HepG2 (cell line): ENCODE data around the gene PANK4. TPM values are rescaled to one million over a fixed set of nuclear protein-coding genes. Genes with fewer than 3 reads are reported as not detected.

Experiments used
- ARID4A ChIP-seq: sonication (generic); formaldehyde crosslinking; IDR thresholded peaks from 2 replicates; pipeline ENCODE4 v1.5.0; 2020; ENCODE audit warnings: mild to moderate bottlenecking, missing genetic modification reagents, borderline replicate concordance
- FOXC1 ChIP-seq: sonication (generic); formaldehyde crosslinking; IDR thresholded peaks from 2 replicates; pipeline ENCODE4 v1.8.0; 2022; ENCODE audit warnings: mild to moderate bottlenecking, missing genetic modification reagents, borderline replicate concordance
- NR0B2 ChIP-seq: sonication (generic); formaldehyde crosslinking; IDR thresholded peaks from 2 replicates; pipeline ENCODE4 v1.4.0; 2020; ENCODE audit warnings: mild to moderate bottlenecking, missing genetic modification reagents
- SALL2 ChIP-seq: sonication (generic); formaldehyde crosslinking; IDR thresholded peaks from 2 replicates; pipeline ENCODE4 v1.8.1; 2023; ENCODE audit warnings: mild to moderate bottlenecking, missing genetic modification reagents, inconsistent platforms
- ZBTB43 ChIP-seq: sonication (generic); formaldehyde crosslinking; conservative IDR thresholded peaks from 2 replicates; pipeline ENCODE4 v1.4.0; 2020; ENCODE audit warnings: missing genetic modification reagents
- ZFAT ChIP-seq: sonication (generic); formaldehyde crosslinking; conservative IDR thresholded peaks from 2 replicates; pipeline ENCODE4 v1.8.1; 2023; ENCODE audit warnings: missing genetic modification reagents, inconsistent platforms
- ZFP36L1 ChIP-seq: sonication (generic); formaldehyde crosslinking; IDR thresholded peaks from 2 replicates; pipeline ENCODE4 v1.8.0; 2022; ENCODE audit warnings: mild to moderate bottlenecking, missing genetic modification reagents, moderate library complexity
- ZHX1 ChIP-seq: sonication (generic); formaldehyde crosslinking; IDR thresholded peaks from 2 replicates; pipeline ENCODE4 v1.8.1; 2022; ENCODE audit warnings: low read depth, mild to moderate bottlenecking, missing genetic modification reagents
- ZNF547 ChIP-seq: sonication (generic); formaldehyde crosslinking; IDR thresholded peaks from 2 replicates; pipeline ENCODE4 v1.5.1; 2020; ENCODE audit warnings: mild to moderate bottlenecking, missing genetic modification reagents
- ZNF574 ChIP-seq: sonication (generic); formaldehyde crosslinking; IDR thresholded peaks from 2 replicates; pipeline ENCODE4 v1.4.0; 2020; ENCODE audit warnings: missing genetic modification reagents
- polyA plus RNA-seq, 8 experiments: library from polyadenylated mRNA; depleted of rRNA in 3 of 8; stranded (reverse) in 7 of 8; unstranded in 1 of 8; fragments of >200 nt; fragmentation: Illumina TruSeq in 4 of 8; extraction: Trizol in 4 of 8; gene quantifications; 2 replicates each; pipeline versions ENCODE4 v1.2.1 to v1.2.3, GENCODE V29; 2011 to 2016; ENCODE audit warnings: low read depth in 4 of 8, missing spikeins in 1 of 8, mixed read lengths in 1 of 8; ENCODE audit not compliant: insufficient read depth in 1 of 8
- total RNA-seq, 5 experiments: library from RNA; depleted of rRNA; stranded (reverse); fragments of >200 nt; fragmentation: Illumina TruSeq; extraction: Trizol; gene quantifications; 2 replicates each; pipeline ENCODE4 v1.2.3, GENCODE V29; 2016; ENCODE audit warnings: low read depth in 1 of 5
- TF ChIP-seq, protein P1 (sequence below): IDR thresholded peaks from 2 replicates; pipeline ENCODE4 v1.6.1; 2016
- TF ChIP-seq, protein P2 (sequence below): sonication (generic); formaldehyde crosslinking; IDR thresholded peaks from 2 replicates; pipeline ENCODE4 v1.5.0; 2020; ENCODE audit warnings: missing genetic modification reagents

Gene PANK4
- total and polyA plus RNA-seq, 2 of the 13 experiments (the other 11 are each of a cell fraction or from before 2014, with no cell fraction given): 17.4 to 19.3 TPM

- TF ChIP-seq NR0B2 (CRISPR knock-in tag): no peak
- peak; percentile 78 for TF ChIP-seq ZNF574 (CRISPR knock-in tag)
- peak; percentile 55; the same call in 1 of the 2 replicates for TF ChIP-seq FOXC1 (CRISPR knock-in tag)
- TF ChIP-seq ZHX1: 0 out of 2 replicates have a peak, but pooled peaks have one; percentile 49
- TF ChIP-seq ARID4A (CRISPR knock-in tag): peak; percentile 80
- no peak for TF ChIP-seq SALL2 (CRISPR knock-in tag)
- TF ChIP-seq ZNF547 (CRISPR knock-in tag): no peak; the same call in 1 of the 2 replicates
- no peak for TF ChIP-seq ZBTB43 (CRISPR knock-in tag)
- TF ChIP-seq ZFP36L1 (CRISPR knock-in tag): no peak
- TF ChIP-seq, protein P1, sequence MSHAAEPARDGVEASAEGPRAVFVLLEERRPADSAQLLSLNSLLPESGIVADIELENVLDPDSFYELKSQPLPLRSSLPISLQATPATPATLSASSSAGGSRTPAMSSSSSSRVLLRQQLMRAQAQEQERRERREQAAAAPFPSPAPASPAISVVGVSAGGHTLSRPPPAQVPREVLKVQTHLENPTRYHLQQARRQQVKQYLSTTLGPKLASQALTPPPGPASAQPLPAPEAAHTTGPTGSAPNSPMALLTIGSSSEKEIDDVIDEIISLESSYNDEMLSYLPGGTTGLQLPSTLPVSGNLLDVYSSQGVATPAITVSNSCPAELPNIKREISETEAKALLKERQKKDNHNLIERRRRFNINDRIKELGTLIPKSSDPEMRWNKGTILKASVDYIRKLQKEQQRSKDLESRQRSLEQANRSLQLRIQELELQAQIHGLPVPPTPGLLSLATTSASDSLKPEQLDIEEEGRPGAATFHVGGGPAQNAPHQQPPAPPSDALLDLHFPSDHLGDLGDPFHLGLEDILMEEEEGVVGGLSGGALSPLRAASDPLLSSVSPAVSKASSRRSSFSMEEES: no peak
- TF ChIP-seq, protein P2, sequence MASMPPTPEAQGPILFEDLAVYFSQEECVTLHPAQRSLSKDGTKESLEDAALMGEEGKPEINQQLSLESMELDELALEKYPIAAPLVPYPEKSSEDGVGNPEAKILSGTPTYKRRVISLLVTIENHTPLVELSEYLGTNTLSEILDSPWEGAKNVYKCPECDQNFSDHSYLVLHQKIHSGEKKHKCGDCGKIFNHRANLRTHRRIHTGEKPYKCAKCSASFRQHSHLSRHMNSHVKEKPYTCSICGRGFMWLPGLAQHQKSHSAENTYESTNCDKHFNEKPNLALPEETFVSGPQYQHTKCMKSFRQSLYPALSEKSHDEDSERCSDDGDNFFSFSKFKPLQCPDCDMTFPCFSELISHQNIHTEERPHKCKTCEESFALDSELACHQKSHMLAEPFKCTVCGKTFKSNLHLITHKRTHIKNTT (CRISPR knock-in tag): peak; percentile 96
- no peak for TF ChIP-seq ZFAT (CRISPR knock-in tag)
Measured at GRCh38 chr1:2525920-2526823, at the start of gene PANK4 (continued).
